Activated naive CD8-positive, alpha-beta T cell treated with anti-CD3 and anti-CD28 coated beads, Interleukin-2, amount 50 U/mL, for 24 hours (primary cell): Measurements from ENCODE around the gene XRN1.
A peak's percentile ranks its signal among the peaks of the same experiment; 100 is the strongest.

Experiments
- ATAC-seq: fragments of 150-1000 bp; cut with Tn5 transposase; one replicate; pipeline ENCODE4 v1.10.0; 2021
- DNase-seq: peaks from one replicate; pipeline ENCODE4 v3.0.0; 2021
- H3K27ac Mint-ChIP-seq: one replicate; pipeline ENCODE4 v1.8.0; 2021; ENCODE audit warnings: mild to moderate bottlenecking, mixed read lengths
- H3K27me3 Mint-ChIP-seq: one replicate; pipeline ENCODE4 v1.8.0; 2021; ENCODE audit warnings: mixed read lengths
- H3K36me3 Mint-ChIP-seq: one replicate; pipeline ENCODE4 v1.8.0; 2021; ENCODE audit warnings: low read depth, mixed read lengths
- H3K4me1 Mint-ChIP-seq: one replicate; pipeline ENCODE4 v1.8.0; 2021; ENCODE audit warnings: mixed read lengths
- H3K4me3 Mint-ChIP-seq: one replicate; pipeline ENCODE4 v1.8.0; 2021; ENCODE audit warnings: mild to moderate bottlenecking, moderate library complexity, mixed read lengths
- H3K9me3 Mint-ChIP-seq: one replicate; pipeline ENCODE4 v1.8.0; 2021; ENCODE audit warnings: mixed read lengths

The XRN1 gene

GRCh38 chr3:142278451-142278850, 169.4 kb downstream of the XRN1 start:
- Mint-ChIP-seq H3K36me3 (no peaks in the 10 kb centered on the region), H3K27me3 (no peaks in the 10 kb centered on the region), H3K4me1 (peaks cover 10% of the 10 kb centered on the region), H3K27ac (no peak overlapping the region), H3K9me3 (peaks cover 3% of the 10 kb centered on the region), H3K4me3 (no peak overlapping the region)
- ATAC-seq = no peak
- no peak for DNase-seq

- no peak overlapping the region for H3K27ac Mint-ChIP-seq
- ATAC-seq = no peak
- no peaks in the 10 kb centered on the region for H3K27me3 Mint-ChIP-seq
- no peak overlapping the region for H3K4me3 Mint-ChIP-seq
- DNase-seq = no peak
- H3K9me3 Mint-ChIP-seq = peaks cover 3% of the 10 kb centered on the region
- peaks cover 10% of the 10 kb centered on the region for H3K4me1 Mint-ChIP-seq
- H3K36me3 Mint-ChIP-seq = no peaks in the 10 kb centered on the region
Observed at GRCh38 chr3:142276781-142277180, 171.1 kb downstream of the XRN1 start.

- H3K36me3 Mint-ChIP-seq = no peaks in the 10 kb centered on the region
- DNase-seq (no peak), ATAC-seq (no peak)
- no peaks in the 10 kb centered on the region for H3K27me3 Mint-ChIP-seq
- peaks cover 3% of the 10 kb centered on the region for H3K9me3 Mint-ChIP-seq
- H3K27ac Mint-ChIP-seq = no peak overlapping the region
- H3K4me1 Mint-ChIP-seq = peaks cover 10% of the 10 kb centered on the region
- no peak overlapping the region for H3K4me3 Mint-ChIP-seq
Observed at GRCh38 chr3:142275856-142276255, 172.0 kb downstream of the XRN1 start.

- Mint-ChIP-seq H3K4me1 (peaks cover 18% of the 10 kb centered on the region), H3K27me3 (no peaks in the 10 kb centered on the region), H3K36me3 (no peaks in the 10 kb centered on the region)
Observed at GRCh38 chr3:142274908-142275307, 172.9 kb downstream of the XRN1 start.

GRCh38 chr3:142273501-142273900, 174.3 kb downstream of the XRN1 start:
- ATAC-seq = no peak
- no peaks in the 10 kb centered on the region for H3K27me3 Mint-ChIP-seq
- H3K27ac Mint-ChIP-seq = no peak overlapping the region
- no peaks in the 10 kb centered on the region for H3K36me3 Mint-ChIP-seq
- H3K4me1 Mint-ChIP-seq = peaks cover 22% of the 10 kb centered on the region
- no peaks in the 10 kb centered on the region for H3K9me3 Mint-ChIP-seq
- DNase-seq = no peak
- no peak overlapping the region for H3K4me3 Mint-ChIP-seq

More at GRCh38 chr3:142274908-142275307, 172.9 kb downstream of the XRN1 start:
- Mint-ChIP-seq H3K9me3 (peaks cover 3% of the 10 kb centered on the region), H3K27ac (no peak overlapping the region), H3K4me3 (no peak overlapping the region)
- no peak for DNase-seq
- no peak for ATAC-seq

GRCh38 chr3:142272200-142272891, 175.5 kb downstream of the XRN1 start:
- H3K27me3 Mint-ChIP-seq = no peaks in the 10 kb centered on the region
- no peak overlapping the region for H3K4me3 Mint-ChIP-seq
- ATAC-seq (no peak), DNase-seq (no peak)
- no peaks in the 10 kb centered on the region for H3K36me3 Mint-ChIP-seq
- H3K4me1 Mint-ChIP-seq = peaks cover 22% of the 10 kb centered on the region
- no peak overlapping the region for H3K27ac Mint-ChIP-seq
- no peaks in the 10 kb centered on the region for H3K9me3 Mint-ChIP-seq

- no peaks in the 10 kb centered on the region for H3K27me3 Mint-ChIP-seq
- DNase-seq (no peak), ATAC-seq (peak; percentile 81)
- H3K4me1 Mint-ChIP-seq = peaks cover 14% of the 10 kb centered on the region
- H3K9me3 Mint-ChIP-seq = no peaks in the 10 kb centered on the region
- H3K4me3 Mint-ChIP-seq = no peak overlapping the region
- H3K36me3 Mint-ChIP-seq = no peaks in the 10 kb centered on the region
- H3K27ac Mint-ChIP-seq = peak overlapping the region; percentile 16
Observed at GRCh38 chr3:142270407-142270806, 177.4 kb downstream of the XRN1 start.

- H3K27ac Mint-ChIP-seq = no peak overlapping the region
- no peaks in the 10 kb centered on the region for H3K36me3 Mint-ChIP-seq
- H3K9me3 Mint-ChIP-seq = no peaks in the 10 kb centered on the region
- H3K4me3 Mint-ChIP-seq = no peak overlapping the region
- DNase-seq (no peak), ATAC-seq (no peak)
- H3K4me1 Mint-ChIP-seq = peaks cover 14% of the 10 kb centered on the region
- H3K27me3 Mint-ChIP-seq = no peaks in the 10 kb centered on the region
Observed at GRCh38 chr3:142269767-142270166, 178.1 kb downstream of the XRN1 start.

GRCh38 chr3:142268426-142268825, 179.4 kb downstream of the XRN1 start:
- Mint-ChIP-seq H3K4me1 (peaks cover 16% of the 10 kb centered on the region), H3K27me3 (no peaks in the 10 kb centered on the region), H3K36me3 (no peaks in the 10 kb centered on the region), H3K9me3 (no peaks in the 10 kb centered on the region), H3K4me3 (no peak overlapping the region), H3K27ac (no peak overlapping the region)
- ATAC-seq = no peak
- DNase-seq = no peak

- Mint-ChIP-seq H3K27ac (no peak overlapping the region), H3K4me3 (no peak overlapping the region), H3K36me3 (no peaks in the 10 kb centered on the region), H3K4me1 (peaks cover 22% of the 10 kb centered on the region), H3K27me3 (no peaks in the 10 kb centered on the region), H3K9me3 (no peaks in the 10 kb centered on the region)
- DNase-seq = no peak
- no peak for ATAC-seq
Observed at GRCh38 chr3:142267269-142267668, 180.6 kb downstream of the XRN1 start.

- Mint-ChIP-seq H3K27me3 (no peaks in the 10 kb centered on the region), H3K27ac (no peak overlapping the region), H3K36me3 (no peaks in the 10 kb centered on the region), H3K4me1 (peaks cover 9% of the 10 kb centered on the region), H3K4me3 (no peak overlapping the region), H3K9me3 (no peaks in the 10 kb centered on the region)
- DNase-seq = no peak
- peak; percentile 68 for ATAC-seq
Observed at GRCh38 chr3:142263112-142263511, 184.7 kb downstream of the XRN1 start.

- Mint-ChIP-seq H3K4me3 (no peak overlapping the region), H3K27ac (no peak overlapping the region), H3K4me1 (peaks cover 9% of the 10 kb centered on the region), H3K27me3 (no peaks in the 10 kb centered on the region), H3K36me3 (no peaks in the 10 kb centered on the region), H3K9me3 (peaks cover 11% of the 10 kb centered on the region)
- no peak for DNase-seq
- no peak for ATAC-seq
Observed at GRCh38 chr3:142259359-142259758, 188.5 kb downstream of the XRN1 start.

- no peak overlapping the region for H3K4me3 Mint-ChIP-seq
- peaks cover 27% of the 10 kb centered on the region for H3K9me3 Mint-ChIP-seq
- no peaks in the 10 kb centered on the region for H3K36me3 Mint-ChIP-seq
- H3K4me1 Mint-ChIP-seq = no peaks in the 10 kb centered on the region
- H3K27me3 Mint-ChIP-seq = no peaks in the 10 kb centered on the region
- DNase-seq (no peak), ATAC-seq (no peak)
- H3K27ac Mint-ChIP-seq = no peak overlapping the region
Observed at GRCh38 chr3:142256712-142257333, 191.0 kb downstream of the XRN1 start.
